ENCODE measurements around the gene MYT1. TPM values are rescaled to one million over a fixed set of nuclear protein-coding genes. Genes with fewer than 3 reads are reported as not detected.

MYT1 gene
- total and polyA plus RNA-seq, 2 of the 13 experiments (the other 11 are each of a cell fraction or from before 2014, with no cell fraction given) = 0.58 to 2.5 TPM

- no peak for TF ChIP-seq ZNF878 (CRISPR knock-in tag; IDR thresholded peaks at IDR 0.05)
- TF ChIP-seq CBX1 (IDR thresholded peaks at IDR 0.05; ENCODE audit: low read depth) = no peak
- no peak for TF ChIP-seq FLYWCH1 (CRISPR knock-in tag; IDR thresholded peaks at IDR 0.05)
- peak; percentile 72 for TF ChIP-seq ZNF121 (CRISPR knock-in tag; IDR thresholded peaks at IDR 0.05)
- no peak for TF ChIP-seq SRSF9 (IDR thresholded peaks at IDR 0.05; ENCODE audit: borderline replicate concordance, insufficient read depth, low read depth, low read length, poor library complexity, severe bottlenecking)
- TF ChIP-seq, protein P1, sequence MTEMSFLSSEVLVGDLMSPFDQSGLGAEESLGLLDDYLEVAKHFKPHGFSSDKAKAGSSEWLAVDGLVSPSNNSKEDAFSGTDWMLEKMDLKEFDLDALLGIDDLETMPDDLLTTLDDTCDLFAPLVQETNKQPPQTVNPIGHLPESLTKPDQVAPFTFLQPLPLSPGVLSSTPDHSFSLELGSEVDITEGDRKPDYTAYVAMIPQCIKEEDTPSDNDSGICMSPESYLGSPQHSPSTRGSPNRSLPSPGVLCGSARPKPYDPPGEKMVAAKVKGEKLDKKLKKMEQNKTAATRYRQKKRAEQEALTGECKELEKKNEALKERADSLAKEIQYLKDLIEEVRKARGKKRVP (CRISPR knock-in tag; IDR thresholded peaks at IDR 0.05) = no peak
- TF ChIP-seq ZNF234 (CRISPR knock-in tag; conservative IDR thresholded peaks at IDR 0.05) = 0 out of 2 replicates have a peak, but pooled peaks have one; percentile 25
- TF ChIP-seq, protein P2, sequence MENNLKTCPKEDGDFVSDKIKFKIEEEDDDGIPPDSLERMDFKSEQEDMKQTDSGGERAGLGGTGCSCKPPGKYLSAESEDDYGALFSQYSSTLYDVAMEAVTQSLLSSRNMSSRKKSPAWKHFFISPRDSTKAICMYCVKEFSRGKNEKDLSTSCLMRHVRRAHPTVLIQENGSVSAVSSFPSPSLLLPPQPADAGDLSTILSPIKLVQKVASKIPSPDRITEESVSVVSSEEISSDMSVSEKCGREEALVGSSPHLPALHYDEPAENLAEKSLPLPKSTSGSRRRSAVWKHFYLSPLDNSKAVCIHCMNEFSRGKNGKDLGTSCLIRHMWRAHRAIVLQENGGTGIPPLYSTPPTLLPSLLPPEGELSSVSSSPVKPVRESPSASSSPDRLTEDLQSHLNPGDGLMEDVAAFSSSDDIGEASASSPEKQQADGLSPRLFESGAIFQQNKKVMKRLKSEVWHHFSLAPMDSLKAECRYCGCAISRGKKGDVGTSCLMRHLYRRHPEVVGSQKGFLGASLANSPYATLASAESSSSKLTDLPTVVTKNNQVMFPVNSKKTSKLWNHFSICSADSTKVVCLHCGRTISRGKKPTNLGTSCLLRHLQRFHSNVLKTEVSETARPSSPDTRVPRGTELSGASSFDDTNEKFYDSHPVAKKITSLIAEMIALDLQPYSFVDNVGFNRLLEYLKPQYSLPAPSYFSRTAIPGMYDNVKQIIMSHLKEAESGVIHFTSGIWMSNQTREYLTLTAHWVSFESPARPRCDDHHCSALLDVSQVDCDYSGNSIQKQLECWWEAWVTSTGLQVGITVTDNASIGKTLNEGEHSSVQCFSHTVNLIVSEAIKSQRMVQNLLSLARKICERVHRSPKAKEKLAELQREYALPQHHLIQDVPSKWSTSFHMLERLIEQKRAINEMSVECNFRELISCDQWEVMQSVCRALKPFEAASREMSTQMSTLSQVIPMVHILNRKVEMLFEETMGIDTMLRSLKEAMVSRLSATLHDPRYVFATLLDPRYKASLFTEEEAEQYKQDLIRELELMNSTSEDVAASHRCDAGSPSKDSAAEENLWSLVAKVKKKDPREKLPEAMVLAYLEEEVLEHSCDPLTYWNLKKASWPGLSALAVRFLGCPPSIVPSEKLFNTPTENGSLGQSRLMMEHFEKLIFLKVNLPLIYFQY (CRISPR knock-in tag; IDR thresholded peaks at IDR 0.05; ENCODE audit: borderline replicate concordance) = peak; percentile 36; the same call in 1 of the 2 replicates
- TF ChIP-seq, protein P3, sequence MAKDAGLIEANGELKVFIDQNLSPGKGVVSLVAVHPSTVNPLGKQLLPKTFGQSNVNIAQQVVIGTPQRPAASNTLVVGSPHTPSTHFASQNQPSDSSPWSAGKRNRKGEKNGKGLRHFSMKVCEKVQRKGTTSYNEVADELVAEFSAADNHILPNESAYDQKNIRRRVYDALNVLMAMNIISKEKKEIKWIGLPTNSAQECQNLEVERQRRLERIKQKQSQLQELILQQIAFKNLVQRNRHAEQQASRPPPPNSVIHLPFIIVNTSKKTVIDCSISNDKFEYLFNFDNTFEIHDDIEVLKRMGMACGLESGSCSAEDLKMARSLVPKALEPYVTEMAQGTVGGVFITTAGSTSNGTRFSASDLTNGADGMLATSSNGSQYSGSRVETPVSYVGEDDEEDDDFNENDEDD (CRISPR knock-in tag; IDR thresholded peaks at IDR 0.05; ENCODE audit: borderline replicate concordance) = peak; percentile 28; the same call in 1 of the 2 replicates
- no peak for TF ChIP-seq NFYC (CRISPR knock-in tag; IDR thresholded peaks at IDR 0.05)
- no peak for TF ChIP-seq ZNF337 (CRISPR knock-in tag; IDR thresholded peaks at IDR 0.05; ENCODE audit: borderline replicate concordance, low read depth)
- TF ChIP-seq PRDM15 (CRISPR knock-in tag; IDR thresholded peaks at IDR 0.05) = no peak
- TF ChIP-seq ZXDC (CRISPR knock-in tag; IDR thresholded peaks at IDR 0.05) = no peak
- no peak for TF ChIP-seq ZFP82 (CRISPR knock-in tag; IDR thresholded peaks at IDR 0.05; ENCODE audit: borderline replicate concordance)
- TF ChIP-seq ZNF143 (CRISPR knock-in tag; IDR thresholded peaks at IDR 0.05) = no peak
- TF ChIP-seq MAF1 (CRISPR knock-in tag; IDR thresholded peaks at IDR 0.05; ENCODE audit: borderline replicate concordance) = 0 out of 2 replicates have a peak, but pooled peaks have one; percentile 41
Measured at GRCh38 chr20:64223526-64224067, 59.3 kb downstream of the MYT1 start (continued).

Data from HepG2 (cell line).